Panc1 (cell line): ENCODE measurements around the gene SYNE1. TPM values are rescaled to one million over a fixed set of nuclear protein-coding genes. Genes with fewer than 3 reads are reported as not detected.

Experiments
- ATAC-seq: fragments of 200-7000 bp; cut with Tn5 transposase; 2 replicates; pipeline ENCODE4 v1.9.1; 2020; ENCODE audit warnings: mild to moderate bottlenecking, moderate library complexity
- BruUV-seq: library from RNA; stranded (reverse); fragments of 400-500 nt; replicated peaks from 2 replicates; lab custom pipeline; 2021; lab: Mats Ljungman, UMichigan
- CTCF ChIA-PET: fragments of 300-600 bp; sonication (Branson Sonifier 250); formaldehyde crosslinking; loops from one replicate; lab custom pipeline; 2022; ENCODE audit warnings: antibody characterized with exemption; lab: Charles Lee
- POLR2A ChIA-PET: fragments of 300-600 bp; sonication (Branson Sonifier 250); formaldehyde crosslinking; loops from one replicate; lab custom pipeline; 2022; ENCODE audit warnings: antibody characterized with exemption; lab: Charles Lee
- DNase-seq: peaks from one replicate; pipeline ENCODE4 v3.0.0-alpha.2; 2010; ENCODE audit warnings: low read depth, low spot score
- H3K27ac ChIP-seq: 2 replicates; pipeline ENCODE4 v1.5.1; 2011; ENCODE audit warnings: mild to moderate bottlenecking, low read length, inconsistent platforms
- H3K27me3 ChIP-seq: fragments of 200-500 bp; sonication (Bioruptor generic); 2 replicates; pipeline ENCODE4 v1.6.0; 2014; ENCODE audit warnings: low read length, inconsistent platforms; ENCODE audit not compliant: control insufficient read depth, insufficient read depth
- H3K36me3 ChIP-seq: fragments of 200-500 bp; sonication (Bioruptor generic); 2 replicates; pipeline ENCODE4 v1.5.1; 2014; ENCODE audit warnings: inconsistent platforms, mild to moderate bottlenecking, low read length, moderate library complexity; ENCODE audit not compliant: control insufficient read depth, insufficient read depth
- H3K4me1 ChIP-seq: 2 replicates; pipeline ENCODE4 v1.5.1; 2011; ENCODE audit warnings: inconsistent platforms, mild to moderate bottlenecking, low read length, moderate library complexity; ENCODE audit not compliant: control insufficient read depth, insufficient read depth
- H3K4me3 ChIP-seq, 2 experiments: 2 replicates each; pipeline ENCODE4 v1.5.1; 2011 to 2012; ENCODE audit warnings: low read depth in 2 of 2, low read length in 2 of 2, mild to moderate bottlenecking in 2 of 2, inconsistent platforms in 1 of 2, moderate library complexity in 1 of 2
- H3K9me3 ChIP-seq: fragments of 200-500 bp; sonication (Bioruptor generic); 2 replicates; pipeline ENCODE4 v1.5.1; 2014; ENCODE audit warnings: low read depth, mild to moderate bottlenecking, inconsistent platforms, low read length, moderate library complexity; ENCODE audit not compliant: control insufficient read depth, insufficient read depth
- CTCF ChIP-seq: fragments of 450-650 bp; IDR thresholded peaks from 2 replicates; pipeline ENCODE4 v1.5.1; 2017; ENCODE audit warnings: mild to moderate bottlenecking
- POLR2AphosphoS5 ChIP-seq: IDR thresholded peaks from 2 replicates; pipeline ENCODE4 v1.6.1; 2012; ENCODE audit warnings: mild to moderate bottlenecking, low read depth, low read length, moderate library complexity
- REST ChIP-seq, 2 experiments: IDR thresholded peaks; 2 replicates each; pipeline ENCODE4 v1.6.1; 2011 to 2012; ENCODE audit warnings: low read depth in 2 of 2, control low read depth in 1 of 2, low read length in 1 of 2, mild to moderate bottlenecking in 1 of 2, moderate library complexity in 1 of 2; ENCODE audit not compliant: insufficient read depth in 1 of 2
- SIN3A ChIP-seq: IDR thresholded peaks from 2 replicates; pipeline ENCODE4 v1.6.1; 2012; ENCODE audit warnings: low read depth, mild to moderate bottlenecking, low read length, moderate library complexity, borderline replicate concordance; ENCODE audit not compliant: insufficient read depth
- TCF7L2 ChIP-seq: IDR thresholded peaks from 2 replicates; pipeline ENCODE4 v1.6.1; 2011; ENCODE audit warnings: mild to moderate bottlenecking, low read depth, low read length, inconsistent platforms
- in situ Hi-C: cut with HindIII; loops from 2 replicates; pipeline ENCODE4 v1.10.0; 2016; ENCODE audit warnings: low sequenced_read_pairs, low pct_unique_long_range_greater_than_20kb
- intact Hi-C: fragments of 100-400 bp; cut with micrococcal nuclease; formaldehyde crosslinking; loops from one replicate; pipeline ENCODE4 v1.10.0; 2022; ENCODE audit not compliant: unreplicated experiment
- total RNA-seq: library from RNA; stranded (reverse); gene quantifications from one replicate; pipeline ENCODE4 v1.2.1, GENCODE V29; 2021; ENCODE audit not compliant: unreplicated experiment

Gene SYNE1
- total RNA-seq, 1 experiment from 2014 or later: 3.2 TPM

- DNase-seq (no peak), ATAC-seq (no peak)
- Histone ChIP-seq H3K4me1 (no peaks in the 10 kb centered on the region), H3K9me3 (no peaks in the 10 kb centered on the region), H3K4me3 (no peak overlapping the region), H3K27me3 (no peaks in the 10 kb centered on the region), H3K36me3 (no peaks in the 10 kb centered on the region), H3K27ac (no peak overlapping the region)
- intact Hi-C loops (no loop called here), in situ Hi-C loops (no loop called here)
- TF ChIP-seq TCF7L2: no peak
- TF ChIP-seq SIN3A: no peak
- no peak for TF ChIP-seq POLR2AphosphoS5
- TF ChIP-seq REST (IDR thresholded peaks at IDR 0.05; ENCODE audit: insufficient read depth in 1 of 2, low read depth in 2 of 2, low read length in 1 of 2): no peak
- no peak for TF ChIP-seq CTCF
- ChIA-PET POLR2A (no interaction called here), CTCF (no interaction called here)
- BruUV-seq: no TSS peak
These were observed 183.7 kb downstream of the SYNE1 start for GRCh38 chr6:152453421-152453820.

- no peak for TF ChIP-seq SIN3A
- TF ChIP-seq CTCF: no peak
- TF ChIP-seq TCF7L2: no peak
- TF ChIP-seq REST (IDR thresholded peaks at IDR 0.05; ENCODE audit: insufficient read depth in 1 of 2, low read depth in 2 of 2, low read length in 1 of 2): no peak
- no peak for TF ChIP-seq POLR2AphosphoS5
- Histone ChIP-seq H3K4me1 (no peaks in the 10 kb centered on the region), H3K27me3 (no peaks in the 10 kb centered on the region), H3K27ac (no peak overlapping the region), H3K36me3 (no peaks in the 10 kb centered on the region), H3K9me3 (no peaks in the 10 kb centered on the region), H3K4me3 (no peak overlapping the region)
- ATAC-seq (no peak), DNase-seq (no peak)
- BruUV-seq: no TSS peak
- in situ Hi-C loops (no loop called here), intact Hi-C loops (no loop called here)
- ChIA-PET POLR2A (no interaction called here), CTCF (no interaction called here)
These were observed 184.5 kb downstream of the SYNE1 start for GRCh38 chr6:152452639-152453038.
